ENCODE measurements around the gene MCOLN2.
A peak's percentile ranks its signal among the peaks of the same experiment; 100 is the strongest.
"Not testable (repeated sequence)": the region's sequence is repeated elsewhere in the genome, so short reads cannot be mapped to it uniquely, and the experiment has no call there.

The MCOLN2 gene

DNA sequence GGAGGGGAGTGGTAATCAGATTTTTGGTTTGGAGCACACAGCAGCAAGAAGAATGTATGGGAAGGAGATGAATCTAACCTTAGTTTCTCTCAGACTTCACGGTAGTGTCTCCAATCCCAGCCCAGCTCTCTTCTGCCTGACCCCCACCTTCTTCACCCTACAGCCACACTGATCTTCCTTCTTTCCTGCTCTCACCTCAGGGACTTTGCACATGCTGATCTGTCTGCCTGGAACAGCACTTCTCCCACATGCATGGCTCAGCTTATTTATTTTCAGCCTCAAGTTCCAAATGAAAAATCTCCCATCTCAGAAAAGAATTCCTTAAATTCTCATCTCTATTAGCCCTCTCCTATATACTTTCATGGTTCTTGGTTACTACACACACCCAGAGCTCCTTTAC lies 55.1 kb downstream of the MCOLN2 start:
- DNase-seq (ENCODE audit: low read depth): no peak

DNA sequence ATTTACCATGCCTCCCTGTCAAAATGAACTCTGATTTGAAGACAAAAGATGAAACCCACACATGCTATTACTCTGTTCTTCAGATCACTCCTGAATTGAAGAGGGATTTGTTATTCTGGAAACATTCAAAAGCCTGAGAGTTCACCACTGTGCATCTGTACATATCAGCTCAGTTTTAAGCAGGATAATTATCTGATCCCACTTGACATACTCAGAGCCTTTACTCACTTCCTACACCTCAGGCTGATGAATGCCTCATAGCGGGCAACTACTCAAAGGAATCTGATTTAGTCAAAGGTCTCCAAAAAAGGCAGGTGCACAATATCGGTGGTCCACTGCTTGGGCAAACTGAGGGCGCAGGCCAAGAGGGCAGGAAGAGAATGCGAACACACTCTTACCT lies 56.4 kb downstream of the MCOLN2 start:
- no peak for DNase-seq (ENCODE audit: low read depth)

DNA sequence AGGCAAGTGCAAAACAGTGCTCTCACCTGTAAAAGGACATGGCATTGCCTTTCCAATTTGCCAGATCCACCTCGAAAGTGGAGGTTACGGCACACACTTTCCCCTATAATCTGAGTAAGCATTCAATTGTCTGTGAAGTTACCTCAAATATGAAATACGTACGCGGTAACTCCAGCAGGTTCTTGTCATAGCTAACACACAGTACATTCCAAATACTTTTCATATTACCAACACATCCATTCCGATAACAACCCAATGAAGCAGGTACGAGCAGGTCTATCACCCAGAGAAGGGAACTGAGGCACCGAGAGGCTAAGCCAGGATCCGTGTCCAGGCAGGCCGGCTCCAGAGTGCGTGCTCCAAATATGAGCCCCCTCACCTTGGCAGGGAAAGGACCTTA lies 57.2 kb downstream of the MCOLN2 start:
- no peak for DNase-seq (ENCODE audit: low read depth)

DNA sequence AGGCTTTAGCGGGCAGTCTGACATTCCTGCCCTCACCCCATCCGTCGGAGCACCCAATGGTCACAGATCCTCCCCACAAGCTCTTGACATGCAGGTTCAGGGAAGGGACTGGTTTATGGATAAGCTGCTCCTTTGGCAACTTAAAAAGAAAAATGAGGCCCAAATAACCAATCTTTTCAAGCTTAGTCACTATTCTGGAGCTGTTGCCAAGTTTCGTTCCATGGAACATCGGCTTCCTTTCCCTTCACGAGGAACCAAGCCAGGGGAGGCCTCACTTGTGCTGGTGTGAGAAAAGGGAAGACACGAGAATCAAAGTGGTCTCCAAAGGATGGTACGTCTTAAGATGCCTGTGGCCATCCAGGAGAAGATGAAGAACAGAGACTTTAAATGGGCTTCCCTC lies 57.8 kb downstream of the MCOLN2 start:
- no peak for DNase-seq (ENCODE audit: low read depth)

DNA sequence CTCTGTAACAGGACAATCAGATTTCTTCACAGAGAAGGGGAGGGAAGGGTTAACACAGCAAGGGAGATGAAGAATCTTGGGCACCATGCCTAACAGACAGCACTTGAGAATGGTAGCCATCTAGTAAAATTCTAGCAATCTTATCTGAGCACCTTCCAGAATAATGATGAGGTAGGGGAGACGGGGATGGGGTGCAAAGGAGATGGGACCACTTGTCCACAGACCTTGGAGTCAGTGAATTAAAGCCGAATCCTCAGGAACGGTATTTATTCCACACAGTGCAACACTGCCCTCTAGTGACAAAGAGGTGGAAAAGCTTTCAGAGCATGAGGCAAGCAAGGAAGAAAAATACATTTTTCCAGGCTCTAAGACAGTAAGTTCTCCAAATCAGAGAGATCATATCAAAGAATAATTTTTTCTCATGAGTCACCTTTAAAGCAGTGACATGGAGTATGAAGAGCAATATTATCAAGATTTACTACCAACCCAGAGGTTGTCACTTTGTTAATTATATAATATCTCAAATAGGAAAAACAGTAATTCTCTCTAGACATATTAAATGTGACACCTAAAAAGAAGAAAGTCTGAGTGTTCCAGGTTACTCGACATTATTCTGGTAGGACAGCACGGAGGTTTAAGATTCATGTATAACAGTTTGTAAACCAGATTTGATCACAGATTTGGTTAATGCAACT lies 60.6 kb downstream of the MCOLN2 start:
- DNase-seq (ENCODE audit: low read depth): peak; percentile 17

DNA sequence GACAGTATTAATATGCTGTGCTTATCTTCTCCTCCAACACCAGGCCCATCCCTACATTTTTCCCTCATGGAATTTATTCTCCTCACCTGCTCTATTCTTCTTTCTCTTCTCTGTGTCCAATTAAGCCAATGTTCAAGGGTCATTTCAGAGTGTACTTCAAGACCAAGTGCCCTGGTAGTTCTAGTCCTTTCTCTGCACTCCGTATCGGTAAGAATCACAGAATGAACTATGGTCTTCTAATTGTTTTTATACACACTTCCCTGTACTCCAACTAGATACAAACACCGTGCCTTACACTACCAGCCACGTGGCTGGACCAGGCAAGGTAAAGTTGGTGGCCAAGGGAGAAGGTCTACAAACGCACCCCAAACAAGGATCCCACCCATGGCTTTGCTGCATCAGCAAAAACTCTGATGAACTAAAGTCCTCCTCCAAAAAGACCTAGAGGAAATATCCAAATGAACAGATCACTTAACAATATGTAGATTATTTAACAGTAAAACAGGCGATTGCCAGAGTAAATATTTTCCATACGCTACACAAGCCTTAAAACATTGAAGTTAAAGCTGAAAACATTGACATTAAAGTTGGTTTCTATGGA lies 63.8 kb downstream of the MCOLN2 start:
- DNase-seq (ENCODE audit: low read depth): no peak

DNA sequence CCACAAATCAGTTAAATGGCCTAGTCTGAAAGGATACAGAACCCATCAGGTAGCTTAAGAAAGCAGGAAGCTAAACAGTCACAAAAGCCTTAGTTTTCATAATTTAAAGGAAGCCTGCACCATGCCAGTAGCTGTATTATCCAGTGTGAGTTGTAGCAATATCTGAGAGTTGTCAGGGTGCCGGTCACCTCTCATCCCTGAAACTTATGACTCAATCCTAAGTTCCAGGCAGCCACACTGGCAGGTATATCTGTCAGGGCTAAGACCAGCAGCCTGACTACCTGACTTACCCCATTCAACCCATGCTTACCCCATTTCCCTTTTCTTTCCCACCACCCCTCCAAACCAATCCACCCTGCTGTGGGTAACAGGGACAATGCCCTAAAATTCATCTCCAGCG lies 66.1 kb downstream of the MCOLN2 start:
- no peak for DNase-seq (ENCODE audit: low read depth)

DNA sequence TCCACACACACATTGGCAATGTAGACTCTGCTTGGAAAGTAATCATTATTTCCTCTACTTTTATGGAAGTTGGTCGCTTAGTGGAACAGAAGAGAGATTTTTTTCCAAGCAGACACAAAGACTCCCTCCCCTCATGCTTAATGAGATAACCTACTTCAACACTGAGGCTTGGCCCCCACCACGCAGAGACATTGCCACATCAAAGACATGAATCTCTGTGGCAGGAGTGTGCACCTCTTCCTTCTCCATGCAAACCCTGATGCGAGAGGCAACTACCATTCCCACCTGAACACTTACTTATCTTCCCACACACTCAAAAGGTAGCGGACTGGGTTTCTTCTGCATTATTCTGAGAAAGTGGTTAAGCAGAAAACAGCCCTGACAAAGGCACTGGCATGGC lies 66.6 kb downstream of the MCOLN2 start:
- no peak for DNase-seq (ENCODE audit: low read depth)

DNA sequence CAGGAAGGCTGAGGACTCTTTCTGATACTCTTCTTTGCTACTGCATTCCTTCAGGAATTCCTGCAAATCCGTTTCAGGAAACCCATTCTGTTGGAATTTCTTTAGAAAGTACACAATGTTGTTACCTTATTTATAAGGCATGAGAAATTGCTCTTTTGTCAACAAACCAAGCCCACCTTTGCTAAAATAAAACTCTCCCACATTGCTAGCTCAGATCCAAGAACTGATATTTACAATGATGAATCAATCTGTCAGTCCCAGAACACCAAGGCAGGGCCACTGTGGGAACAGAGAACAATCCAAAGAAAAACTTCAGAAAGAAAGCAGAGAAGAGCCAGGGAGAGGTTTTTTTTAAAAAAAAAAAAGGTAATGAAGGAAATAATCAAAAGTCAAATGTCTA lies 67.3 kb downstream of the MCOLN2 start:
- DNase-seq (ENCODE audit: low read depth): no peak

DNA sequence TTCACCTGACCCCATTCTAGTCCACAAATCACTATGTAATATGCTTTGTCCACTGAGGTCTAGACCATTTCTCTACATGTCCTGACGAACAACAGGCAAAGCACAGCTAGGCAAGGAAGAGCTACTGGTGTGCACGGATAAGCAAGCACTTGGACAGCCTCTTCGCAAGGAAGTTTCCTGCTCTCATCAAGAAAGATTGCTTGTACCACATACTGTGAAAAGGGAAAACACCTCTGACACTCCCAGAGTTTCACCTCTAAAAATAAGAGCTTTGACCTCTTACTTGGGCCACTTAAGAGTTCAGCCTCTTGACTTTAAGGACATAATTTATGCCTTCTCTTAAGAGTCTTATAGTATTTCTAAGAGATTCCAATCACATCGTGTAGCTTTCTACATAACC lies 67.9 kb downstream of the MCOLN2 start:
- DNase-seq (ENCODE audit: low read depth): no peak

DNA sequence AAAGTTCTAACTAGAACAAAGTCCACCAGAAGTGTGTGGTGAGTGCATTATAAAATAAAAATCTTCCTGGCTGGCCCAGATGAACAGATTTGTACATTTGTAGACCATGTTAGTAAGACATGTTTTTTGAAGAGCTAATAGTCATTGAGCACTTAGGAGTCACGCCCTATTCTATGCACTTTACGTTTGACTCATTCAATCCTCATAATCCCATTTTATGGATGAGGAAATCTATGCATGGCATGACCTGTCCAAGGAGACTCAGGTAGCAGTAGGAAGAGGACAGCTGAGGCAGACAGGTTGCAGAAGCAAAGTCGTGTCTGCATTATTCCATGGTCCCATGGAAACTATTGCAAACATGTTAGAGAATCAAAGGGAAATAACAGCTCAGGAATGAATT lies 73.6 kb downstream of the MCOLN2 start:
- no peak for DNase-seq (ENCODE audit: low read depth)

DNA sequence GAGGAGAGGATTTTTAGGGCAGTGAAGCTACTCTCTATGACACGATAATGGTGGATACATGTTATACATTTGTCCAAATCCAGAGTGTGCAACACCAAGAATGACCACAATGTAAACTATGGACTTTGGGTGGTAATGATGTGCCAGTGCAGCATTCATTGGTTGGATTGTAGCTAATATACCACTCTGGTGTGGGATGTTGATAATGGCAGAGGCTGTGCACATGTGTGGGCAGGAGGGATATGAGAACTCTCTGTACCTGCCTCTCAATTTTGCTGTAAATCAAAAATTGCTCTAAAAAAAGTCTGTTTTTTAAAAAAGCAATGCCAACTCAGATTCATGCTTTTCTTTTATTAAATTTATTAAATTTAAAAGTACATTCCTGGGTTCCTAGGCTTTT lies 76.8 kb downstream of the MCOLN2 start:
- no peak for DNase-seq (ENCODE audit: low read depth)

DNA sequence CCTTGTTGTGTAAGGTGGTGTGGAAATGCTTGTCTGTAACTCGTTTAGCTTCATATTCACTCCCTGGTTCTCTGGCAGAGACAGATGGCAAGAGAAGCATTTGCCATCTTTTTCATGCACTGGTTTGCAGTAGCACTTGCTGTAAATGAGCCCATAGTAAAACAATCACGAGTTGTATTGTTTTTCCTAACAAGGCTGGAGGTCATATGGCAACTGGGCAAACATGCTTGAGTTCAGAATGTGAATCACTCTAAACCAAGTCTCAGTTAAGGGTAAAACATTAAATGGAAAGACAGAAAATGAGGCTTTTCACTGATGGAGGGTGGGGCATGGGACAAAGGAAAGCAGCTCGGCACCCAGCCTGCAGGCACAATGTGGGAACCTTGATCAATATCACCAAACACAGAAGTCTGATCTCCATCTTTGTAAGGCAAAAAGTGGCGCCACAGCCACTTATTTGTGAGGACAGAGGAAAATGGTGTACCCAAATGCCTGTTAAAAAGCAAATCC lies 77.4 kb downstream of the MCOLN2 start:
- no peak for DNase-seq (ENCODE audit: low read depth)

DNA sequence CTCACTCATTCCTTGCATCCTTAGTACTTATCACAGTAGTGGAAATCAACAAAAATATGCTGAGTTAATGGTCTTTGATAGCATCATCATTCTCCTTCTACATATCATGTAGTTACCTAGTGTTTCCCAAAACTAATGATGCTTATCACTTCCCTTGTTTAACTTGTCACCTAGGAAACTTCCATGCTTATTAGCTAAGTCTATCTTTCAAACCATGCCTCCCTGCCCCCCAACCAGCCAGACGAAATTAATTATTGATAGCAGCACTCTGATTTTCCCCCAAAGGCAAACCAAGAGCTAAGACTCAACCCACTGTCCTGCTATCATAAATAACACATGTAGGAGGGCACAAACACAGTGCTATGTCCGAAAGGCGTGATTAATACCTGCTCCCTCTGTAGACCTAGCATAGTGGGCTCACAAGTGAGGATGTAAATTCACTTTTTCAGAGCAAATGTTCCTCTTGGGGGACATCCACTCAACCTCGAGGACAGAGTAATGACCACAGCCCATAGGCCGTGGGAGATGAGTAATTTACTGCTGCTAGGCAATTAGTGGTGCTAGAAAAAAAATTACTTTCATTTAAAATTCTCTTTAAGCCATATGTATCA lies 78.1 kb downstream of the MCOLN2 start:
- no peak for DNase-seq (ENCODE audit: low read depth)

DNA sequence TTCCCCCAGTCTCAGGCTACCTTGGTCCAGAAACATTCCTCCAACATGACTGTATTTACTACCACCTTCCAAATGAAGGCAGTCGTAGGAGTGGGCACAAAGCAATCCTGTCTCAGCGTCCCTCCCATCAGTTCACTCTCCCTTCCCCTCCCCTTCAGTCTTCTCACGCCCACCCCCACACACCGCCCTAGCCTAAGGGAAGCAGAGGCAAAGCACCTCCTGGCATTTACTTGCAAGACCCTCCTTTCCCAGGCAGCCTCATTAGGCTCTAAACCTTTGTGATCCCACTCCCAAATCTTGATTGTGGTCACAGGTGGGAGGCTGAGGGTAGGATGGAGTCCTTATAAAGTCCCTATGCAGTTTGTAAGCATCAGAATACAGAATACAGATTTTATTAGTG lies 80.0 kb downstream of the MCOLN2 start:
- DNase-seq (ENCODE audit: low read depth): no peak

DNA sequence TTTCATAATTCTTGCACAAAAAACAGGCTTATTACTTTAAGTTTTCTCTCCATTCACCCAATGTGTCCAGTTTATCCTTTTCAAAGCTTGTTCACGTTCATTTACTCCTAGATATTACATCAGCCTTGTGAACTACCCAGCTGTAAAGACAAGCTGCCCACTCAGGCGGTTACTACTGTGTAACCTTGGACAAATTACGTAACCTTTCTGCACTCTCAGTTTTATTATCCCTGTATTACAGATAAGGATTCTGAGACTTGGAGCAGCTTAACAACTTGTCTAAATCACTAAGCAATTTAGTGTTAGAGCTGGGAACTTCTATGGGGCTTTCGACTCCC lies 83.4 kb downstream of the MCOLN2 start:
- DNase-seq (ENCODE audit: low read depth): no peak

DNA sequence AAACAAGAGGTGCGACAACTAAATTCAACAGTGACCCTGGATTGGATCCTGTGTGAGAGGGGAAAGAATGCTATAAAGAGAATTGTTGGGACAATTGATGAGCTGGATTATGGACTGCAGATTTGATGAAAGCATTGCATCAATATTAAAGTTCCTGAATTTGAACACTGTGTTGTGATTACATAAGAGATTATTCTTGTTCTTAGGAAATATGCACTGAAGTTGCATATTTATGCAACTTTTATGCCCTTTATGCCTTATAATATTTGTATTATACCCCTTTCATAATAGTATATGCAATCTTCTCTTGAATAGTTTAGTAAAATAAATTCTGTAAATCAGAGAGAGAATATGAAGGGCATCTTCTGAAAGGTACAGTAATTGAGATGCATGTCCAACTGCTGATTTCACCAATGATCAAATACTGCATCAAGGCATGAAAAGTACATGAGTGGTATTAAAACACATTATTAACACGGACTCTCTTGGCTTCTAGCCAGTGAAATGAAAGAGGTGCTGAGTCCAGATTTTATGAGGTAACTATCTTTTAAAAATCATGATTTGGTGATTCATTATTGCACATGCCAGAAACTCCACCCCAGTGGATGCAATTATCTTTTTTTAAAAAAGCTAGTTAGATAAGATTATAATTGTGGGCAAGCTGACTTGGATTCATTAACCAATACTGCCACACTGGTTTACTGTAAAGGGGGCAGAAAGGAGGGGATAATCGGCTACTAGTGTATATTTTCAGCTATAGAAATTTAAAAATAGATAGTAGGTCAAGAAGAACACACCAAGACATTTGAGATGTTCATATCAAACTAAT lies 84.0 kb downstream of the MCOLN2 start:
- DNase-seq (ENCODE audit: low read depth): no peak

DNA sequence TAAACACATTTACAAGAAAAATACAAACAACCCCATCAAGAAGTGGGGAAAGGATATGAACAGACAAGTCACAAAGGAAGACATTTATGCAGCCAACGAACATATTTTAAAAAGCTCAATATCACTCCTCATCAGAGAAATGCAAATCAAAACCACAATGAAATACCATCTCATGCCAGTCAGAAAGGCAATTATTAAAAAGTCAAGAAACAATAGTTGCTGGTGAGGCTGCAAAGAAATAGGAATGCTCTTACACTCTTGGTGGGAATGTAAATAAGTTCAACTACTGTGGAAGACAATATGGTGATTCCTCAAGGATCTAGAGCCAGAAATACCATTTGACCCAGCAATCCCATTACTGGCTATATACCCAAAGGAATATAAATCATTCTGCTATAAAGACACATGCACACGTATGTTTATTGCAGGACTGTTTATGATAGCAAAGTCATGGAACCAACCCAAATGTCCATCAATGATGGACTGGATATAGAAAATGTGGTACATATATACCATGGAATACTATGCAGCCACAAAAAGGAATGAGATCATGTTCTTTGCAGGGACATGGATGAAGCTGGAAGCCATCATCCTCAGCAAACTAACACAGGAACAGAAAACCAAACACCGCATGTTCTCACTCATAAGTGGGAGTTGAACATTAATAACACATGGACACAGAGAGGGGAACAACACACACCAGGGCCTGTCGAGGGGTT lies 88.0 kb downstream of the MCOLN2 start:
- not testable (repeated sequence) for DNase-seq (ENCODE audit: low read depth)

DNA sequence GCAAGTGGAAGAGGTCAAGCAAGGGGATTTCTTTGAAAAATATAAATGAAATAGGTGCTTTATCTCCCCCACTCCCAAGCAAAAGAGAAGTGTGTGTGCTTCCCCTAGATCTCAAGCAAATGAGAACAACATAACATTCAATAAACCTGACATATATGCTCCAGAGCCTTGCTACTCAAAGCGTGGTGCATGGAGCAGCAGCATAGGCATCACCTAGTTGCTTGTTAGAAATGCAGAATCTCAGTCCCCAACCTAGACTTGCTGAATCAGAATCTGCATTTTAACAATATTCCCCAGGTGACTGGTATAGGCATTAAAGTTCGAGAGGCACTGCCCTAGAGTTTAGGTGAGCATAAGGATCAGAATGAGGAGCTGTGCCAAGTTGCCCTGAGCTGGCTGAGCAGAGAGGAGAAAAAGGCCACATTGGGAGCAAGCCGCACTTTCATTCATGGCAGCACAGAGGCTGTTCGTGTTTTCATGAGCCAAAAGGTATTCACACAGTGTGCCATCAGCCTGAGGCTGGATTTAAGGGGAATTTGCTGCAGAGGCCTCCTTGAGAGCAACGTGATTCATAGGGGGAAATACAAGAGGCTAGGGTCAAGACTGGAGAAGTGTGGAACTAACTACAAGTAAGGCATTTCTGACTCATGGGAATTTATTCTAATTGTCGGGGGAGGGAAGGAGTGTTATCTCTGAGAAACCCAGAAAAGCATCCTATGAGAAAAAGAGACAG lies 89.7 kb downstream of the MCOLN2 start:
- no peak for DNase-seq (ENCODE audit: low read depth)

DNA sequence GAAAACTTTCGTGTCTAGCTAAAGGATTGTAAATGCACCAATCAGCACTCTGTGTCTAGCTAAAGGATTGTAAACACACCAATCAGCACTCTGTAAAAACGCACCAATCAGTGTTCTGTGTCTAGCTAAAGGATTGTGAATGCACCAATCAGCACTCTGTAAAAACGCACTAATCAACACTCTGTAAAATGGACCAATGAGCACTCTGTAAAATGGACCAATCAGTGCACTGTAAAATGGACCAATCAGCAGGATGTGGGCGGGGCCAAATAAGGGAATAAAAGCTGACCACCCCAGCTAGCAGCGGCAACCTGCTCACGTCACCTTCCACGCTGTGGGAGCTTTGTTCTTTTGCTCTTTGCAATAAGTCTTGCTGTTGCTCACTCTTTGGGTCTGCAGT lies 94.2 kb downstream of the MCOLN2 start:
- DNase-seq (ENCODE audit: low read depth): not testable (repeated sequence)

DNA sequence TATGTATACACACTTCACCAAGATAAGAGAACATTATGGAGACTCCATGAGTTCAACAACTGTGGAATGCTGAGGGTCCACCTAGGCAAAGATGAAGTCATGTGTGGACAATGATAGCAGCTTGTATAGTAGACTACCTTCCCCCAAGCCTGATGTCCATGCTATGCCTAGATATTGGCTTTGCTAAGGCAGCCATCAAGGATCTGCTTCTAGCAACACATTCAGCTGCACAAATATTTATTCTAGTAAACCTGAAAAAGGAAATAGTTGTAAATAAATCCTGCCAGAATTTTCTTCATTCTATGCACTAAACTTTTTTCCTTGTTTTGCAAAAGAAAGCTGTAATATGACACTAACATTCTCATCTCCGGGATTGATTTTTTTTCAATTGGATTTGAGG lies 96.9 kb downstream of the MCOLN2 start:
- DNase-seq (ENCODE audit: low read depth): no peak
